Sigmoid colon (tissue), 7 donors: ENCODE data around the gene EYA3. TPM values are rescaled to one million over a fixed set of nuclear protein-coding genes. Genes with fewer than 3 reads are reported as not detected.

Source experiments
- DNase-seq: peaks from one replicate; pipeline ENCODE4 v3.0.0-alpha.2; 2019
- H3K27ac ChIP-seq, 4 donors: fragments of 200-600 bp; sonication (generic); one replicate each; pipeline ENCODE4 v1.5.1; 2016 to 2019; ENCODE audit warnings: mild to moderate bottlenecking in 1 of 4
- H3K27me3 ChIP-seq, 3 donors: fragments of 200-600 bp; sonication (generic); one replicate each; pipeline ENCODE4 v1.5.1; 2019; ENCODE audit warnings: mild to moderate bottlenecking in 1 of 3
- H3K36me3 ChIP-seq, 4 donors: fragments of 200-600 bp; sonication (generic); one replicate each; pipeline ENCODE4 v1.5.1; 2016 to 2019
- H3K4me1 ChIP-seq, 4 donors: fragments of 200-600 bp; sonication (generic); one replicate each; pipeline ENCODE4 v1.5.1; 2017 to 2019
- H3K4me3 ChIP-seq, 4 donors: fragments of 200-600 bp; sonication (generic); one replicate each; pipeline ENCODE4 v1.5.1; 2017 to 2019; ENCODE audit warnings: mild to moderate bottlenecking in 2 of 4, moderate library complexity in 1 of 4
- H3K9me3 ChIP-seq, 4 donors: fragments of 200-600 bp in 3 of 4; sonication (generic) in 3 of 4; one replicate each; pipeline versions ENCODE4 v1.5.1 to v1.6.1; 2013 to 2019
- CTCF ChIP-seq, 4 experiments: fragments of 450-650 bp in 3 of 4; fragments of 200-600 bp in 1 of 4; IDR thresholded peaks; one replicate each; pipeline ENCODE4 v1.5.1; 2016 to 2019; ENCODE audit warnings: antibody characterized with exemption in 4 of 4, mild to moderate bottlenecking in 3 of 4, moderate library complexity in 2 of 4
- EP300 ChIP-seq, 4 donors: sonication (generic); formaldehyde crosslinking; IDR thresholded peaks; one replicate each; pipeline ENCODE4 v1.6.1; 2017; ENCODE audit warnings: antibody characterized with exemption in 4 of 4
- POLR2A ChIP-seq, 2 donors: fragments of 450-650 bp; IDR thresholded peaks; one replicate each; pipeline ENCODE4 v1.6.1; 2016; ENCODE audit warnings: antibody characterized with exemption in 2 of 2, mild to moderate bottlenecking in 2 of 2, moderate library complexity in 2 of 2
- POLR2AphosphoS5 ChIP-seq, 4 donors: sonication (generic); formaldehyde crosslinking; IDR thresholded peaks; one replicate each; pipeline ENCODE4 v1.6.1; 2017; ENCODE audit warnings: antibody characterized with exemption in 4 of 4
- WGBS, 2 donors: extraction: QIAGEN DNeasy Blood & Tissue Kit; methylation state at CpG; one replicate each; pipeline ENCODE4 v1.1.7; 2013; 5-methylcytosine and 5-hydroxymethylcytosine counted together
- intact Hi-C: fragments of 100-400 bp; cut with DNase I; formaldehyde crosslinking; loops from one replicate; pipeline ENCODE4 v1.15.1; 2023
- polyA plus RNA-seq, 3 donors: library from polyadenylated mRNA; stranded (reverse); fragments of 200-250 nt; gene quantifications; one replicate each; pipeline ENCODE4 v1.2.3, GENCODE V29; 2013
- total RNA-seq, 4 donors: library from RNA; depleted of rRNA; stranded (reverse); fragments of >200 nt; gene quantifications; one replicate each; pipeline ENCODE4 v1.1.0, GENCODE V29; 2016
- donor health status: healthy with polysubstance abuse.
- donor health status: Bipolar disorder and iron deficiency.
- donor health status: healthy.

EYA3 gene
- total and polyA plus RNA-seq, 7 donors, result 2.4 to 10.0 (median 7.9) TPM

GRCh38 chr1:28032281-28032680 is 56.1 kb downstream of the EYA3 start:
- intact Hi-C loops, result no loop called here
- TF ChIP-seq POLR2AphosphoS5 (IDR thresholded peaks at IDR 0.05), result no peak
- no peak for TF ChIP-seq EP300 (IDR thresholded peaks at IDR 0.05)
- TF ChIP-seq POLR2A (IDR thresholded peaks at IDR 0.05), result no peak
- TF ChIP-seq CTCF (IDR thresholded peaks at IDR 0.05), result no peak
- Histone ChIP-seq H3K27ac (no peak overlapping the region), H3K27me3 (no peaks in the 10 kb centered on the region), H3K9me3 (no peaks in the 10 kb centered on the region), H3K4me1 (peaks cover 0 to 9% (median 3%) of the 10 kb centered on the region in 4 donors), H3K4me3 (no peak overlapping the region), H3K36me3 (peaks cover 0 to 26% (median 0%) of the 10 kb centered on the region in 4 donors)
- DNase-seq, result no peak

- H3K27ac ChIP-seq, result no peak overlapping the region
- intact Hi-C loops, result no loop called here
- H3K27me3 ChIP-seq, result no peaks in the 10 kb centered on the region
- H3K4me3 ChIP-seq, result no peak overlapping the region
- no peaks in the 10 kb centered on the region for H3K9me3 ChIP-seq
- H3K36me3 ChIP-seq, result peaks cover 0 to 27% (median 0%) of the 10 kb centered on the region in 4 donors
- TF ChIP-seq CTCF (IDR thresholded peaks at IDR 0.05), result no peak
- no peak for TF ChIP-seq EP300 (IDR thresholded peaks at IDR 0.05)
- no peak for TF ChIP-seq POLR2A (IDR thresholded peaks at IDR 0.05)
- TF ChIP-seq POLR2AphosphoS5 (IDR thresholded peaks at IDR 0.05), result no peak
- H3K4me1 ChIP-seq, result peaks cover 0 to 9% (median 3%) of the 10 kb centered on the region in 4 donors
- DNase-seq, result no peak
Observed at GRCh38 chr1:28031173-28031572, 57.2 kb downstream of the EYA3 start.

GRCh38 chr1:28028873-28029654 is 59.3 kb downstream of the EYA3 start:
- WGBS, 2 donors, result 90 to 97% methylated on average over 3 of the region's 3 CpGs
- TF ChIP-seq POLR2A (IDR thresholded peaks at IDR 0.05), result no peak
- TF ChIP-seq POLR2AphosphoS5 (IDR thresholded peaks at IDR 0.05), result no peak
- no peak for TF ChIP-seq CTCF (IDR thresholded peaks at IDR 0.05)
- TF ChIP-seq EP300 (IDR thresholded peaks at IDR 0.05), result no peak
- H3K27me3 ChIP-seq, result no peaks in the 10 kb centered on the region
- no peaks in the 10 kb centered on the region for H3K9me3 ChIP-seq
- no peak for DNase-seq
- H3K36me3 ChIP-seq, result peaks cover 0 to 17% (median 0%) of the 10 kb centered on the region in 4 donors
- H3K27ac ChIP-seq, result peak overlapping the region in 2 of 4 donors; percentile 3 to 23
- intact Hi-C loops, result no loop called here
- H3K4me3 ChIP-seq, result no peak overlapping the region
- H3K4me1 ChIP-seq, result peaks cover 0 to 9% (median 3%) of the 10 kb centered on the region in 4 donors

GRCh38 chr1:28027660-28028059 is 60.8 kb downstream of the EYA3 start:
- peaks cover 0 to 9% (median 3%) of the 10 kb centered on the region in 4 donors for H3K4me1 ChIP-seq
- H3K27ac ChIP-seq, result no peak overlapping the region
- DNase-seq, result no peak
- H3K27me3 ChIP-seq, result no peaks in the 10 kb centered on the region
- peaks cover 0 to 17% (median 0%) of the 10 kb centered on the region in 4 donors for H3K36me3 ChIP-seq
- TF ChIP-seq POLR2AphosphoS5 (IDR thresholded peaks at IDR 0.05) (no peak), POLR2A (IDR thresholded peaks at IDR 0.05) (no peak), CTCF (IDR thresholded peaks at IDR 0.05) (no peak)
- H3K9me3 ChIP-seq, result no peaks in the 10 kb centered on the region
- no peak overlapping the region for H3K4me3 ChIP-seq
- intact Hi-C loops, result no loop called here
